Adrenal gland (tissue), 5 donors: Measurements from ENCODE around the gene SV2C.

Experiments
- POLR2A ChIP-seq, 2 donors: fragments of 450-650 bp; IDR thresholded peaks; one replicate each; pipeline ENCODE4 v1.6.1; 2017; ENCODE audit warnings: antibody characterized with exemption in 2 of 2, mild to moderate bottlenecking in 2 of 2, moderate library complexity in 1 of 2
- TF ChIP-seq, protein P1 (sequence below), 6 experiments: fragments of 450-650 bp in 4 of 6; fragments of 200-600 bp in 2 of 6; sonication (generic) in 1 of 6; IDR thresholded peaks; 1 replicate in 5 of 6; 2 replicates in 1 of 6; pipeline versions ENCODE4 v1.5.1 to v1.8.0; 2016 to 2021; ENCODE audit warnings: antibody characterized with exemption in 6 of 6, mild to moderate bottlenecking in 2 of 6, moderate library complexity in 1 of 6
- donor health status: DM: no; HTN: no; CAD: no.

DNA sequence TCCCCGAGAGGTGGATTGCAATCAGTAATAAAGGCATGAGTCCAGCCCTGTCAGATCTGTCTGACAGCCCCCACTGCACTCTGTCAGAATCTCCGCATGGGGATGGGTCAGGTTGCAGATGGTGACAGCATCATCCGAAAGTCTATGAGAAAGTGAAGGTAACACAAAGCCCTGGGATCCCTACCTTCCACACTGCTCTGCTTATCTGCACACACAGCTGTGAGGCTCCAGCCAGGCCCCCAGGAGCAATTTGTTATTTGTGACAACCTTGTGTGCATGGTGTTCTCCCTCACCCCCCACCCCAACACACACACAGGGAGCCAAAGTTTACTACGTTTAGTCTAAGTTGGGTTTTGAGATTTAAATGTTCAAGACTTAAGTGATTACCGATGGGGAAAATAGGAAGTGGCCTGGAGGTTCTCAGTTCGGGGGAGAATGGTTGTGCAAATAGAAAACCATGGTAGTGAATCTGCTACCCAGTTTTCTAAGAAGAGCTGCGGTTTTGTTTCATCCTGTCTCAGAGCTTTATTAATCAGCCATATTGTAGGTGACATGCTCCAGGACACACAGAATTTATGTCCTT lies 92.7 kb downstream of the SV2C start:
- TF ChIP-seq, protein P1, sequence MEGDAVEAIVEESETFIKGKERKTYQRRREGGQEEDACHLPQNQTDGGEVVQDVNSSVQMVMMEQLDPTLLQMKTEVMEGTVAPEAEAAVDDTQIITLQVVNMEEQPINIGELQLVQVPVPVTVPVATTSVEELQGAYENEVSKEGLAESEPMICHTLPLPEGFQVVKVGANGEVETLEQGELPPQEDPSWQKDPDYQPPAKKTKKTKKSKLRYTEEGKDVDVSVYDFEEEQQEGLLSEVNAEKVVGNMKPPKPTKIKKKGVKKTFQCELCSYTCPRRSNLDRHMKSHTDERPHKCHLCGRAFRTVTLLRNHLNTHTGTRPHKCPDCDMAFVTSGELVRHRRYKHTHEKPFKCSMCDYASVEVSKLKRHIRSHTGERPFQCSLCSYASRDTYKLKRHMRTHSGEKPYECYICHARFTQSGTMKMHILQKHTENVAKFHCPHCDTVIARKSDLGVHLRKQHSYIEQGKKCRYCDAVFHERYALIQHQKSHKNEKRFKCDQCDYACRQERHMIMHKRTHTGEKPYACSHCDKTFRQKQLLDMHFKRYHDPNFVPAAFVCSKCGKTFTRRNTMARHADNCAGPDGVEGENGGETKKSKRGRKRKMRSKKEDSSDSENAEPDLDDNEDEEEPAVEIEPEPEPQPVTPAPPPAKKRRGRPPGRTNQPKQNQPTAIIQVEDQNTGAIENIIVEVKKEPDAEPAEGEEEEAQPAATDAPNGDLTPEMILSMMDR (IDR thresholded peaks at IDR 0.05), result no peak
- no peak for TF ChIP-seq POLR2A (IDR thresholded peaks at IDR 0.05)
